Ovary (tissue), 3 donors: ENCODE measurements around the gene NAV2.

Experiments
- CTCF ChIP-seq, 3 donors: fragments of 450-650 bp in 2 of 3; fragments of 200-600 bp in 1 of 3; IDR thresholded peaks; one replicate each; pipeline versions ENCODE4 v1.5.1 to v1.8.0; 2016 to 2022; ENCODE audit warnings: antibody characterized with exemption in 3 of 3, mild to moderate bottlenecking in 1 of 3
- EP300 ChIP-seq: sonication (generic); formaldehyde crosslinking; IDR thresholded peaks from one replicate; pipeline ENCODE4 v1.6.1; 2017; ENCODE audit warnings: antibody characterized with exemption
- POLR2A ChIP-seq: fragments of 450-650 bp; IDR thresholded peaks from one replicate; pipeline ENCODE4 v1.6.1; 2017; ENCODE audit warnings: antibody characterized with exemption, mild to moderate bottlenecking, moderate library complexity
- donor health status: DM: no; HTN: no; CAD: no.

DNA sequence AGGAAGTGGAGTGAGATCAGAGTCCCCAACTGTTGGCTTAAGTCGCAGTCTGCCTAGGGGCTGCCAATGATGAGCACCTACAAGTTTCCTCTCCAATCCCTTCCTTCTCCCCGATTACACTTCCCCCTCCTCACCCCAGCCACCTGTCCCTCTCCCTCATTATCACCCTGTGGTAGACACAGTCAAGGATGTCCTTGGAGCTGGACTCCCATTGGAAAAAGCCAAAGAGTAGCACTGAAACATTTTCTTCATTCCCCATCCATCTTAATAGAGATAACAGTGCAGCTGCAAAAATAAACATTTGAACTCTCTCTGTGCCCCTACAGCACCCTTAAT lies 301.4 kb downstream of the NAV2 start:
- TF ChIP-seq POLR2A (no peak), CTCF (IDR thresholded peaks at IDR 0.05) (no peak), EP300 (no peak)
